IMR-90 (cell line): ENCODE data around the gene ADTRP. TPM values are rescaled to one million over a fixed set of nuclear protein-coding genes. Genes with fewer than 3 reads are reported as not detected.
A peak's percentile ranks its signal among the peaks of the same experiment; 100 is the strongest.

Experiments
- ATAC-seq: fragments of 200-7000 bp; cut with Tn5 transposase; 2 replicates; pipeline ENCODE4 v1.9.1; 2020; ENCODE audit warnings: low read depth, mild to moderate bottlenecking, moderate library complexity
- BruUV-seq: library from RNA; stranded (reverse); fragments of 400-500 nt; replicated peaks from 2 replicates; lab custom pipeline; 2021; lab: Mats Ljungman, UMichigan
- CTCF ChIA-PET: fragments of 300-600 bp; formaldehyde crosslinking; extraction: SDS; loops from one replicate; lab custom pipeline; 2021; ENCODE audit warnings: antibody characterized with exemption; lab: Yijun Ruan, JAX
- POLR2A ChIA-PET: fragments of 300-600 bp; sonication (Branson Sonifier 250); formaldehyde crosslinking; loops from one replicate; lab custom pipeline; 2022; ENCODE audit warnings: antibody characterized with exemption; ENCODE audit not compliant: unreplicated experiment; lab: Charles Lee
- DNase-seq: peaks from one replicate; pipeline ENCODE4 v3.0.0; 2013
- H2AFZ ChIP-seq: replicated peaks from 2 replicates; pipeline ENCODE3; 2013; ENCODE audit warnings: low read length, mild to moderate bottlenecking; ENCODE audit not compliant: poor library complexity
- H2AK5ac ChIP-seq: 2 replicates; pipeline ENCODE4 v1.6.1; 2013; ENCODE audit warnings: low read depth, low read length, inconsistent platforms
- H2AK9ac ChIP-seq: replicated peaks from 2 replicates; pipeline ENCODE3; 2013; ENCODE audit warnings: mild to moderate bottlenecking, low read depth, low read length, moderate library complexity; ENCODE audit not compliant: poor library complexity
- H2BK120ac ChIP-seq: 2 replicates; pipeline ENCODE4 v1.6.1; 2013; ENCODE audit warnings: low read depth, low read length, inconsistent platforms
- H2BK15ac ChIP-seq: 3 replicates; pipeline ENCODE4 v1.6.1; 2013; ENCODE audit warnings: low read depth, low read length, inconsistent platforms
- H2BK20ac ChIP-seq: 2 replicates; pipeline ENCODE4 v1.6.1; 2013; ENCODE audit warnings: low read depth, mild to moderate bottlenecking, inconsistent platforms, low read length, moderate library complexity
- H2BK5ac ChIP-seq: 2 replicates; pipeline ENCODE4 v1.6.1; 2013; ENCODE audit warnings: mild to moderate bottlenecking, low read depth, low read length, inconsistent platforms; ENCODE audit not compliant: poor library complexity, severe bottlenecking
- H3K14ac ChIP-seq: replicated peaks from 2 replicates; pipeline ENCODE4 v1.6.1; 2013; ENCODE audit warnings: low read depth, low read length, inconsistent platforms
- H3K18ac ChIP-seq: 2 replicates; pipeline ENCODE4 v1.6.1; 2013; ENCODE audit warnings: low read depth, low read length, control low read depth
- H3K23ac ChIP-seq: 2 replicates; pipeline ENCODE4 v1.6.1; 2013; ENCODE audit warnings: low read depth, low read length, inconsistent platforms
- H3K27ac ChIP-seq: 2 replicates; pipeline ENCODE4 v1.5.1; 2013; ENCODE audit warnings: mild to moderate bottlenecking, control low read depth, low read length; ENCODE audit not compliant: insufficient read depth
- H3K27me3 ChIP-seq: 2 replicates; pipeline ENCODE4 v1.6.1; 2013; ENCODE audit warnings: low read length; ENCODE audit not compliant: control insufficient read depth, insufficient read depth
- H3K36me3 ChIP-seq: 2 replicates; pipeline ENCODE4 v1.6.1; 2013; ENCODE audit warnings: low read length, mixed read lengths; ENCODE audit not compliant: control insufficient read depth, insufficient read depth
- H3K4ac ChIP-seq: 2 replicates; pipeline ENCODE4 v1.6.1; 2013; ENCODE audit warnings: low read depth, low read length, inconsistent platforms
- H3K4me1 ChIP-seq: 2 replicates; pipeline ENCODE4 v1.6.1; 2013; ENCODE audit warnings: low read length, mixed read lengths; ENCODE audit not compliant: control insufficient read depth, insufficient read depth
- H3K4me2 ChIP-seq: 2 replicates; pipeline ENCODE4 v1.6.1; 2013; ENCODE audit warnings: low read depth, mild to moderate bottlenecking, control low read depth, low read length, moderate library complexity
- H3K4me3 ChIP-seq: 2 replicates; pipeline ENCODE4 v1.5.1; 2013; ENCODE audit warnings: low read depth, mild to moderate bottlenecking, control low read depth, low read length, moderate library complexity; ENCODE audit not compliant: insufficient read depth
- H3K56ac ChIP-seq: 2 replicates; pipeline ENCODE4 v1.6.1; 2013; ENCODE audit warnings: low read length, inconsistent platforms; ENCODE audit not compliant: insufficient read depth; ENCODE audit errors: extremely low read depth
- H3K79me1 ChIP-seq, 2 experiments: 2 replicates each; pipeline ENCODE4 v1.6.1; 2013; ENCODE audit warnings: low read length in 2 of 2, inconsistent platforms in 1 of 2, low read depth in 1 of 2
- H3K9ac ChIP-seq: 2 replicates; pipeline ENCODE4 v1.6.1; 2013; ENCODE audit warnings: low read depth, low read length, control low read depth
- H3K9me1 ChIP-seq: 2 replicates; pipeline ENCODE4 v1.6.1; 2013; ENCODE audit warnings: low read length, inconsistent platforms; ENCODE audit not compliant: insufficient read depth
- H3K9me3 ChIP-seq: 2 replicates; pipeline ENCODE4 v1.6.1; 2013; ENCODE audit warnings: low read length; ENCODE audit not compliant: control insufficient read depth, insufficient read depth
- H4K20me1 ChIP-seq: 2 replicates; pipeline ENCODE4 v1.6.1; 2013; ENCODE audit warnings: low read length, inconsistent platforms; ENCODE audit not compliant: insufficient read depth
- H4K5ac ChIP-seq: 2 replicates; pipeline ENCODE4 v1.6.1; 2013; ENCODE audit warnings: mild to moderate bottlenecking, low read depth, low read length, control low read depth
- H4K8ac ChIP-seq, 2 experiments: 2 replicates each; pipeline ENCODE4 v1.6.1; 2013; ENCODE audit warnings: low read depth in 2 of 2, low read length in 2 of 2, control low read depth in 1 of 2, inconsistent platforms in 1 of 2
- H4K91ac ChIP-seq: 2 replicates; pipeline ENCODE4 v1.6.1; 2013; ENCODE audit warnings: low read depth, low read length, inconsistent platforms; ENCODE audit not compliant: insufficient read depth
- CHD1 ChIP-seq: IDR thresholded peaks from 2 replicates; pipeline ENCODE4 v1.6.1; 2012; ENCODE audit warnings: low read depth, low read length, improper control_type of control experiment
- FOS ChIP-seq: fragments of 150-350 bp; IDR thresholded peaks from 2 replicates; pipeline ENCODE4 v1.6.1; 2016; ENCODE audit warnings: low read depth, low read length
- NFE2L2 ChIP-seq: fragments of 150-350 bp; IDR thresholded peaks from 2 replicates; pipeline ENCODE4 v1.6.1; 2016; ENCODE audit warnings: low read depth, mild to moderate bottlenecking, low read length
- RAD21 ChIP-seq: IDR thresholded peaks from 2 replicates; pipeline ENCODE4 v1.6.1; 2012; ENCODE audit warnings: low read length, improper control_type of control experiment
- RCOR1 ChIP-seq: IDR thresholded peaks from 2 replicates; pipeline ENCODE4 v1.6.1; 2012; ENCODE audit warnings: mild to moderate bottlenecking, low read length, improper control_type of control experiment; ENCODE audit not compliant: insufficient replicate concordance
- USF2 ChIP-seq: fragments of 150-350 bp; IDR thresholded peaks from 2 replicates; pipeline ENCODE4 v1.6.1; 2017; ENCODE audit warnings: mild to moderate bottlenecking, antibody characterized with exemption, low read length, low read depth
- WGBS, 2 experiments: methylation state at CpG; one replicate each; pipeline versions ENCODE4 v1.1.5 to v1.1.7; 2013; ENCODE audit warnings: missing lambda C conversion rate in 2 of 2; ENCODE audit not compliant: insufficient read length in 1 of 2; ENCODE audit errors: extremely low coverage in 2 of 2; 5-methylcytosine and 5-hydroxymethylcytosine counted together
- dilution Hi-C: fragments of 300-500 bp; cut with HindIII; formaldehyde crosslinking; loops from one replicate; pipeline ENCODE4 v1.14.3; 2018; ENCODE audit warnings: low sequenced_read_pairs; ENCODE audit not compliant: unreplicated experiment
- in situ Hi-C: fragments of 300-500 bp; cut with MboI; formaldehyde crosslinking; loops from 3 replicates; pipeline ENCODE4 v1.14.3; 2019; ENCODE audit warnings: low sequenced_read_pairs, inconsistent platforms, mixed read lengths
- intact Hi-C: fragments of 100-400 bp; cut with micrococcal nuclease; formaldehyde crosslinking; loops from 2 replicates; pipeline ENCODE4 v1.10.0; 2022
- polyA plus RNA-seq, 3 experiments: library from polyadenylated mRNA; depleted of rRNA; stranded (reverse); fragments of >200 nt; gene quantifications; 2 replicates each; pipeline ENCODE4 v1.2.3, GENCODE V29; 2012; ENCODE audit warnings: low replicate concordance in 1 of 3
- total RNA-seq: library from RNA; depleted of rRNA; stranded (reverse); fragments of >200 nt; gene quantifications from 2 replicates; pipeline ENCODE4 v1.2.3, GENCODE V29; 2012

ADTRP gene
- total and polyA plus RNA-seq, 2 of the 4 experiments (the other 2 are of a cell fraction) = 0.50 to 0.72 TPM

- Histone ChIP-seq H3K23ac (no peak overlapping the region), H2BK20ac (peak overlapping the region; percentile 89), H2AFZ (no peak overlapping the region), H3K79me1 (no peaks in the 10 kb centered on the region; a peak in 1 of 4 replicates), H4K20me1 (no peaks in the 10 kb centered on the region), H3K9me1 (peaks cover 22% of the 10 kb centered on the region), H3K4ac (peak overlapping the region; percentile 97; the same call in 1 of the 2 replicates), H3K14ac (peak overlapping the region; percentile 68; the same call in 1 of the 2 replicates), H2BK5ac (no peak overlapping the region), H3K4me1 (peaks cover 30% of the 10 kb centered on the region), H3K4me2 (no peak overlapping the region), H3K9me3 (no peaks in the 10 kb centered on the region), H4K5ac (no peak overlapping the region), H3K56ac (no peak overlapping the region), H3K36me3 (no peaks in the 10 kb centered on the region), H2BK15ac (peak overlapping the region; percentile 91; the same call in 1 of the 3 replicates), H3K18ac (peak overlapping the region; percentile 24; the same call in 1 of the 2 replicates), H2AK5ac (peak overlapping the region; percentile 98), H2BK120ac (peak overlapping the region; percentile 93), H4K91ac (peak overlapping the region; percentile 70), H3K9ac (no peak overlapping the region), H3K27ac (no peak overlapping the region), H2AK9ac (no peak overlapping the region), H4K8ac (no peak overlapping the region), H3K4me3 (no peak overlapping the region), H3K27me3 (no peaks in the 10 kb centered on the region)
- dilution Hi-C loops (no loop called here), intact Hi-C loops (loop anchor here (5.0 kb wide), 2 partner anchors 74 to 134 kb away; no protein-coding TSS in a partner anchor), in situ Hi-C loops (no loop called here)
- ChIA-PET CTCF (interaction anchor here (0.6 kb wide), 1 partner anchor 1922 kb away, joined by 4 read pairs; no protein-coding TSS in a partner anchor), POLR2A (no interaction called here)
- BruUV-seq = no TSS peak
- no CpG with 5 or more reads among the region's 2 CpGs for WGBS, 2 experiments
- DNase-seq (no peak), ATAC-seq (no peak)
- no peak for TF ChIP-seq NFE2L2
- TF ChIP-seq RAD21 = no peak
- no peak for TF ChIP-seq FOS
- TF ChIP-seq CHD1 = no peak
- TF ChIP-seq USF2 = no peak
- TF ChIP-seq RCOR1 = no peak
These were observed 5.0 kb downstream of the ADTRP start for GRCh38 chr6:11773581-11773980.
